ENCODE data around the gene RHOU. TPM values are rescaled to one million over a fixed set of nuclear protein-coding genes. Genes with fewer than 3 reads are reported as not detected.

RHOU gene
- total and polyA plus RNA-seq, 2 of the 13 experiments (the other 11 are each of a cell fraction or from before 2014, with no cell fraction given): 11.9 to 18.5 TPM

DNA sequence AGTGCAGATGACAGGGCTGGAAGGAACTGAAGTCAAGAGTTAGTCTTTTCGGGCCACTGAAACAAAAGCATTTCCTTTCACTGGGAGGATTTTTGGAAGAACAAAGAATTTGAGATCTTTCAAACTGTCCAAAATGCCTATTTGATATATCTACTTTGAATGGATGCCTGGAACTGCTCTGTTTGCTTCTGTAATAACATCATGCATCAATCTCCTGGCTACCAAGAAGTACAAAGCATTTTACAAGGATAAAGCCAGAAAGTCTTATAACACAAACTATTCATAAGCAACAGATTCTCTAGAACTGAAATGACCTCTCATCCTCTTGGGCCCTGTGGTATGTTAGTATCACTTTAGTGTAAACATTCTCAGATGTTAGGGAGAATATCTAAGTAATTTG, 18.2 kb upstream of the RHOU start:
- intact Hi-C loops (cut with micrococcal nuclease; ENCODE audit: unreplicated experiment): no loop called here
- FAIRE-seq: no peak

More for the DNA sequence above, 18.2 kb upstream of the RHOU start:
- ATAC-seq (no peak), DNase-seq (ENCODE audit: low spot score) (no peak)
- H3K27me3 ChIP-seq (ENCODE audit: control insufficient read depth in 1 of 2, insufficient read depth in 2 of 2, low read length in 2 of 2): no peaks in the 10 kb centered on the region; a peak in 1 of 5 replicates
- no peaks in the 10 kb centered on the region for H3K79me2 ChIP-seq (ENCODE audit: insufficient read depth, low read length)
- H4K20me1 ChIP-seq (ENCODE audit: insufficient read depth, low read length): no peaks in the 10 kb centered on the region
- WGBS (ENCODE audit: low lambda C conversion rate): 27% methylated on average over 1 of the region's 1 CpG
- H3K4me3 ChIP-seq (replicated peaks in 1 of 3; ENCODE audit: insufficient read depth in 1 of 3, low read depth in 2 of 3, low read length in 3 of 3): no peak overlapping the region
- no peak overlapping the region for H2AFZ ChIP-seq (ENCODE audit: low read length)
- no TSS peak for BruUV-seq (replicated peaks)
- in situ Hi-C loops (cut with HindIII; ENCODE audit: extremely low pct_ligation_motif_present, low pct_unique_long_range_greater_than_20kb): no loop called here
- peaks cover 5% of the 10 kb centered on the region; the same call in 1 of the 2 replicates for H3K4me1 ChIP-seq (ENCODE audit: insufficient read depth, low read length)
- no peak overlapping the region for H3K27ac ChIP-seq (ENCODE audit: extremely low read length, insufficient read depth, low read length)
- TF ChIP-seq ZNF382 (CRISPR knock-in tag; IDR thresholded peaks at IDR 0.05; ENCODE audit: borderline replicate concordance) (no peak), ZSCAN21 (CRISPR knock-in tag; IDR thresholded peaks at IDR 0.05; ENCODE audit: borderline replicate concordance) (no peak), ZSCAN25 (CRISPR knock-in tag; IDR thresholded peaks at IDR 0.05) (no peak), HIVEP1 (CRISPR knock-in tag; IDR thresholded peaks at IDR 0.05) (no peak), TBX3 (IDR thresholded peaks at IDR 0.05; ENCODE audit: borderline replicate concordance) (no peak), ZNF567 (CRISPR knock-in tag; IDR thresholded peaks at IDR 0.05; ENCODE audit: borderline replicate concordance) (no peak), SMARCC2 (IDR thresholded peaks at IDR 0.05) (no peak), SMARCE1 (IDR thresholded peaks at IDR 0.05; ENCODE audit: borderline replicate concordance) (no peak), ISL2 (CRISPR knock-in tag; IDR thresholded peaks at IDR 0.05) (no peak), CAMTA2 (CRISPR knock-in tag; IDR thresholded peaks at IDR 0.05; ENCODE audit: borderline replicate concordance) (no peak)
- TF ChIP-seq, protein P1, sequence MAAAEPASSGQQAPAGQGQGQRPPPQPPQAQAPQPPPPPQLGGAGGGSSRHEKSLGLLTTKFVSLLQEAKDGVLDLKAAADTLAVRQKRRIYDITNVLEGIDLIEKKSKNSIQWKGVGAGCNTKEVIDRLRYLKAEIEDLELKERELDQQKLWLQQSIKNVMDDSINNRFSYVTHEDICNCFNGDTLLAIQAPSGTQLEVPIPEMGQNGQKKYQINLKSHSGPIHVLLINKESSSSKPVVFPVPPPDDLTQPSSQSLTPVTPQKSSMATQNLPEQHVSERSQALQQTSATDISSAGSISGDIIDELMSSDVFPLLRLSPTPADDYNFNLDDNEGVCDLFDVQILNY (CRISPR knock-in tag; conservative IDR thresholded peaks at IDR 0.05): no peak
- TF ChIP-seq, protein P2, sequence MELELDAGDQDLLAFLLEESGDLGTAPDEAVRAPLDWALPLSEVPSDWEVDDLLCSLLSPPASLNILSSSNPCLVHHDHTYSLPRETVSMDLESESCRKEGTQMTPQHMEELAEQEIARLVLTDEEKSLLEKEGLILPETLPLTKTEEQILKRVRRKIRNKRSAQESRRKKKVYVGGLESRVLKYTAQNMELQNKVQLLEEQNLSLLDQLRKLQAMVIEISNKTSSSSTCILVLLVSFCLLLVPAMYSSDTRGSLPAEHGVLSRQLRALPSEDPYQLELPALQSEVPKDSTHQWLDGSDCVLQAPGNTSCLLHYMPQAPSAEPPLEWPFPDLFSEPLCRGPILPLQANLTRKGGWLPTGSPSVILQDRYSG (CRISPR knock-in tag; IDR thresholded peaks at IDR 0.05): no peak
- TF ChIP-seq, protein P3, sequence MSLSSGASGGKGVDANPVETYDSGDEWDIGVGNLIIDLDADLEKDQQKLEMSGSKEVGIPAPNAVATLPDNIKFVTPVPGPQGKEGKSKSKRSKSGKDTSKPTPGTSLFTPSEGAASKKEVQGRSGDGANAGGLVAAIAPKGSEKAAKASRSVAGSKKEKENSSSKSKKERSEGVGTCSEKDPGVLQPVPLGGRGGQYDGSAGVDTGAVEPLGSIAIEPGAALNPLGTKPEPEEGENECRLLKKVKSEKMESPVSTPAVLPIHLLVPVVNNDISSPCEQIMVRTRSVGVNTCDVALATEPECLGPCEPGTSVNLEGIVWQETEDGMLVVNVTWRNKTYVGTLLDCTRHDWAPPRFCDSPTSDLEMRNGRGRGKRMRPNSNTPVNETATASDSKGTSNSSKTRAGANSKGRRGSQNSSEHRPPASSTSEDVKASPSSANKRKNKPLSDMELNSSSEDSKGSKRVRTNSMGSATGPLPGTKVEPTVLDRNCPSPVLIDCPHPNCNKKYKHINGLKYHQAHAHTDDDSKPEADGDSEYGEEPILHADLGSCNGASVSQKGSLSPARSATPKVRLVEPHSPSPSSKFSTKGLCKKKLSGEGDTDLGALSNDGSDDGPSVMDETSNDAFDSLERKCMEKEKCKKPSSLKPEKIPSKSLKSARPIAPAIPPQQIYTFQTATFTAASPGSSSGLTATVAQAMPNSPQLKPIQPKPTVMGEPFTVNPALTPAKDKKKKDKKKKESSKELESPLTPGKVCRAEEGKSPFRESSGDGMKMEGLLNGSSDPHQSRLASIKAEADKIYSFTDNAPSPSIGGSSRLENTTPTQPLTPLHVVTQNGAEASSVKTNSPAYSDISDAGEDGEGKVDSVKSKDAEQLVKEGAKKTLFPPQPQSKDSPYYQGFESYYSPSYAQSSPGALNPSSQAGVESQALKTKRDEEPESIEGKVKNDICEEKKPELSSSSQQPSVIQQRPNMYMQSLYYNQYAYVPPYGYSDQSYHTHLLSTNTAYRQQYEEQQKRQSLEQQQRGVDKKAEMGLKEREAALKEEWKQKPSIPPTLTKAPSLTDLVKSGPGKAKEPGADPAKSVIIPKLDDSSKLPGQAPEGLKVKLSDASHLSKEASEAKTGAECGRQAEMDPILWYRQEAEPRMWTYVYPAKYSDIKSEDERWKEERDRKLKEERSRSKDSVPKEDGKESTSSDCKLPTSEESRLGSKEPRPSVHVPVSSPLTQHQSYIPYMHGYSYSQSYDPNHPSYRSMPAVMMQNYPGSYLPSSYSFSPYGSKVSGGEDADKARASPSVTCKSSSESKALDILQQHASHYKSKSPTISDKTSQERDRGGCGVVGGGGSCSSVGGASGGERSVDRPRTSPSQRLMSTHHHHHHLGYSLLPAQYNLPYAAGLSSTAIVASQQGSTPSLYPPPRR (CRISPR knock-in tag; IDR thresholded peaks at IDR 0.05; ENCODE audit: borderline replicate concordance): no peak
- TF ChIP-seq, protein P4, sequence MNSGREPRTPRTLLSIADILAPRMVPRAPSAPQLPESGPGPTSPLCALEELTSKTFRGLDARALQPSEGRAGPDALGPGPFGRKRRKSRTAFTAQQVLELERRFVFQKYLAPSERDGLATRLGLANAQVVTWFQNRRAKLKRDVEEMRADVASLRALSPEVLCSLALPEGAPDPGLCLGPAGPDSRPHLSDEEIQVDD (CRISPR knock-in tag; IDR thresholded peaks at IDR 0.05; ENCODE audit: borderline replicate concordance): no peak
- no peak overlapping the region for H3K9ac ChIP-seq (ENCODE audit: insufficient read depth, low read depth, low read length)
- no peak overlapping the region for H3K4me2 ChIP-seq (ENCODE audit: low read depth, low read length)
- ChIA-PET CTCF (ENCODE audit: low intra/inter-chr PET ratio, low total read pairs) (no interaction called here), POLR2A (no interaction called here)
- H3K9me3 ChIP-seq (ENCODE audit: low read length): no peaks in the 10 kb centered on the region
- no peaks in the 10 kb centered on the region for H3K36me3 ChIP-seq (replicated peaks in 1 of 2; ENCODE audit: control insufficient read depth in 1 of 2, insufficient read depth in 2 of 2, low read length in 2 of 2)

Measured in HepG2 (cell line).